ENCODE measurements around the gene CD80.

DNA sequence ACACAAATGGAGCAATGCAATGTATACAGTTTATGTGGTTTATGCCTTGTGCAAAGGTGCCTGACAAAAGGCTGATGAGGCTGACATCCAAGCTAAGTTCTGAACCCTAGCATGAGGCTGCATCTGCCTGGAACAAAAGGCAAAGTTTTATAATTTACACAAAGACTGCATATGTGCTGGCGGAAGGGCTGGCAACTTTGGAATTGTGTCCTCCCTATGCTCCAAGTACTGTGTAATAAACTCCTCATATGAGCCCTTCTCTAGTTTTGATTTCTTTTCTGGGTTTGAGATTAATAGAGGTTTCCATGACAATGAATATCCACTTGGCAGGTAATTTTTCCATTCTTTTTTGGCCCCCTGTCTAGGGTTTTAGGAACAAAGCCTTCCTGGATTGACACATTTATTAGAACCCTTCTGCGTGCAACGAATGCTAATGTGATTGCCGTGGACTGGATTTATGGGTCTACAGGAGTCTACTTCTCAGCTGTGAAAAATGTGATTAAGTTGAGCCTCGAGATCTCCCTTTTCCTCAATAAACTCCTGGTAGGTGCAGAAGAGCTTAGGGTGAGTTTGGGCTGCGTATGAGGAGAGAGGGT is 49.1 kb upstream of the CD80 start:
- TF ChIP-seq CTCF (IDR thresholded peaks at IDR 0.05; ENCODE audit: low read depth, low read length, poor library complexity, severe bottlenecking) (no peak), EZH2phosphoT487 (IDR thresholded peaks at IDR 0.05; ENCODE audit: borderline replicate concordance, low read length) (no peak)

Data from DOHH2 (cell line).